SU-DHL-6 (cell line): ENCODE results near the gene TEDC1.

Experiments used
- H2AFZ ChIP-seq: fragments of 200-600 bp; sonication (generic); 2 replicates; pipeline ENCODE4 v1.6.1; 2014; ENCODE audit warnings: low read depth, mild to moderate bottlenecking, moderate library complexity, mixed read lengths, antibody characterized with exemption, low read length; ENCODE audit not compliant: severe bottlenecking
- H3F3A ChIP-seq: fragments of 200-600 bp; shearing (Covaris generic); 2 replicates; pipeline ENCODE4 v1.6.0; 2016; ENCODE audit warnings: antibody characterized with exemption, mild to moderate bottlenecking; ENCODE audit not compliant: insufficient read depth
- H3K27ac ChIP-seq: fragments of 200-600 bp; sonication (generic); 2 replicates; pipeline ENCODE4 v1.5.1; 2016; ENCODE audit warnings: low read depth, mild to moderate bottlenecking, low read length, moderate library complexity, mixed read lengths
- H3K27me3 ChIP-seq: fragments of 200-600 bp; sonication (generic), shearing (Covaris generic); 2 replicates; pipeline ENCODE4 v1.6.0; 2014; ENCODE audit warnings: mild to moderate bottlenecking, low read length
- H3K36me3 ChIP-seq: fragments of 200-600 bp; sonication (generic); 2 replicates; pipeline ENCODE4 v1.6.1; 2014; ENCODE audit warnings: mild to moderate bottlenecking, low read length, mixed read lengths
- H3K4me2 ChIP-seq: fragments of 300-600, 200-600 bp; shearing (Covaris generic), sonication (generic); 2 replicates; pipeline ENCODE4 v1.6.0; 2014; ENCODE audit warnings: low read length, low read depth, mild to moderate bottlenecking; ENCODE audit not compliant: poor library complexity, severe bottlenecking
- H3K4me3 ChIP-seq: fragments of 200-600 bp; sonication (generic); 2 replicates; pipeline ENCODE4 v1.5.1; 2014; ENCODE audit warnings: antibody characterized with exemption, low read length, mild to moderate bottlenecking, mixed read lengths; ENCODE audit not compliant: insufficient read depth, poor library complexity, severe bottlenecking
- H3K79me2 ChIP-seq: fragments of 200-600 bp; sonication (generic); 2 replicates; pipeline ENCODE4 v1.6.1; 2014; ENCODE audit warnings: mild to moderate bottlenecking, low read length, moderate library complexity; ENCODE audit not compliant: insufficient read depth
- H3K9ac ChIP-seq: fragments of 200-600 bp; sonication (generic); 2 replicates; pipeline ENCODE4 v1.7.0; 2014; ENCODE audit warnings: mild to moderate bottlenecking, low read length
- H3K9me2 ChIP-seq: fragments of 200-600 bp; sonication (generic); replicated peaks from 2 replicates; pipeline ENCODE4 v1.6.1; 2014; ENCODE audit warnings: low read length; ENCODE audit not compliant: insufficient read depth
- H3K9me3 ChIP-seq: fragments of 200-600 bp; sonication (generic); 2 replicates; pipeline ENCODE4 v1.6.1; 2014; ENCODE audit warnings: low read length, mixed read lengths; ENCODE audit not compliant: insufficient read depth
- H4K20me1 ChIP-seq: fragments of 200-600 bp; sonication (generic); 2 replicates; pipeline ENCODE4 v1.6.1; 2014; ENCODE audit warnings: low read depth, mild to moderate bottlenecking, antibody characterized with exemption, low read length, moderate library complexity, mixed read lengths
- CTCF ChIP-seq: fragments of 200-600 bp; sonication (generic); IDR thresholded peaks from one replicate; pipeline ENCODE4 v1.5.1; 2017; ENCODE audit warnings: antibody characterized with exemption, mild to moderate bottlenecking, low read length, moderate library complexity; ENCODE audit not compliant: insufficient read depth, poor library complexity, severe bottlenecking
- EZH2phosphoT487 ChIP-seq: fragments of 200-600 bp; sonication (generic), shearing (Covaris generic); conservative IDR thresholded peaks from 2 replicates; pipeline ENCODE4 v1.6.1; 2018; ENCODE audit warnings: mild to moderate bottlenecking, antibody characterized with exemption, low read length, moderate library complexity, mixed read lengths

Gene TEDC1

GRCh38 chr14:105534586-105534985 lies 43.5 kb downstream of the TEDC1 start:
- Histone ChIP-seq H3K4me3 (no peak overlapping the region), H3K79me2 (no peaks in the 10 kb centered on the region), H4K20me1 (no peaks in the 10 kb centered on the region), H3K27ac (no peak overlapping the region), H3K27me3 (no peaks in the 10 kb centered on the region), H3K9me2 (no peaks in the 10 kb centered on the region), H2AFZ (no peak overlapping the region), H3F3A (no peaks in the 10 kb centered on the region), H3K9me3 (no peaks in the 10 kb centered on the region), H3K4me2 (no peak overlapping the region), H3K9ac (no peak overlapping the region), H3K36me3 (no peaks in the 10 kb centered on the region)
- no peak for TF ChIP-seq CTCF
- no peak for TF ChIP-seq EZH2phosphoT487

GRCh38 chr14:105536051-105536450 lies 45.0 kb downstream of the TEDC1 start:
- no peaks in the 10 kb centered on the region for H4K20me1 ChIP-seq
- H3K9me3 ChIP-seq: no peaks in the 10 kb centered on the region
- no peak overlapping the region for H3K4me3 ChIP-seq
- H3K79me2 ChIP-seq: no peaks in the 10 kb centered on the region
- H3K36me3 ChIP-seq: no peaks in the 10 kb centered on the region
- no peaks in the 10 kb centered on the region for H3K27me3 ChIP-seq
- no peaks in the 10 kb centered on the region for H3F3A ChIP-seq
- no peak overlapping the region for H2AFZ ChIP-seq
- H3K9ac ChIP-seq: no peak overlapping the region
- H3K4me2 ChIP-seq: no peak overlapping the region
- no peaks in the 10 kb centered on the region for H3K9me2 ChIP-seq
- TF ChIP-seq CTCF: no peak
- TF ChIP-seq EZH2phosphoT487: no peak
- H3K27ac ChIP-seq: no peak overlapping the region

- H3K27ac ChIP-seq: no peak overlapping the region
- no peaks in the 10 kb centered on the region for H3K9me2 ChIP-seq
- no peaks in the 10 kb centered on the region for H4K20me1 ChIP-seq
- no peak overlapping the region for H3K4me2 ChIP-seq
- no peak overlapping the region for H3K4me3 ChIP-seq
- H3K9me3 ChIP-seq: no peaks in the 10 kb centered on the region
- H2AFZ ChIP-seq: no peak overlapping the region
- no peaks in the 10 kb centered on the region for H3K36me3 ChIP-seq
- H3K27me3 ChIP-seq: no peaks in the 10 kb centered on the region
- H3F3A ChIP-seq: no peaks in the 10 kb centered on the region
- TF ChIP-seq EZH2phosphoT487 (no peak), CTCF (no peak)
- H3K79me2 ChIP-seq: no peaks in the 10 kb centered on the region
- H3K9ac ChIP-seq: no peak overlapping the region
These were observed 45.9 kb downstream of the TEDC1 start for GRCh38 chr14:105536691-105537579.
